KOPT-K1 (cell line): Measurements from ENCODE around the gene ALDOC.
"Not testable (repeated sequence)": the region's sequence is repeated elsewhere in the genome, so short reads cannot be mapped to it uniquely, and the experiment has no call there.

Source experiments
- H3K27ac ChIP-seq: fragments of 200-600 bp; sonication (generic); 2 replicates; pipeline ENCODE4 v1.5.1; 2016; ENCODE audit warnings: antibody characterized with exemption, mild to moderate bottlenecking, low read depth, low read length; ENCODE audit not compliant: poor library complexity, severe bottlenecking
- H3K36me3 ChIP-seq: fragments of 200-600 bp; sonication (generic); 2 replicates; pipeline ENCODE4 v1.5.1; 2017; ENCODE audit warnings: antibody characterized with exemption, mild to moderate bottlenecking, low read length, moderate library complexity; ENCODE audit not compliant: insufficient read depth
- H3K9me3 ChIP-seq: fragments of 200-600 bp; sonication (generic); 2 replicates; pipeline ENCODE4 v1.5.1; 2017; ENCODE audit warnings: antibody characterized with exemption, low read length, mild to moderate bottlenecking; ENCODE audit not compliant: insufficient read depth, poor library complexity, severe bottlenecking

ALDOC gene

GRCh38 chr17:28598799-28599310 is 22.2 kb upstream of the ALDOC start, which contains the start of gene SPAG5:
TSS of gene SPAG5 (minus strand) at chr17:28599025. CDS start at chr17:28598946, 79 bp downstream.
- H3K9me3 ChIP-seq: no peaks in the 10 kb centered on the region
- H3K36me3 ChIP-seq: peaks cover 27% of the 10 kb centered on the region
- peak within 1 kb of the TSS; percentile 80 for H3K27ac ChIP-seq

- Histone ChIP-seq H3K27ac (peak overlapping the region; percentile 80), H3K36me3 (peaks cover 31% of the 10 kb centered on the region), H3K9me3 (no peaks in the 10 kb centered on the region)
These were observed 21.7 kb upstream of the ALDOC start for GRCh38 chr17:28598389-28598788.

GRCh38 chr17:28597606-28598383 is 21.1 kb upstream of the ALDOC start:
- Histone ChIP-seq H3K36me3 (peaks cover 35% of the 10 kb centered on the region), H3K27ac (peak overlapping the region; percentile 80), H3K9me3 (no peaks in the 10 kb centered on the region)

- Histone ChIP-seq H3K36me3 (peaks cover 84% of the 10 kb centered on the region), H3K27ac (no peak overlapping the region), H3K9me3 (no peaks in the 10 kb centered on the region)
These were observed 15.6 kb upstream of the ALDOC start for GRCh38 chr17:28592260-28592659.

- Histone ChIP-seq H3K27ac (no peak overlapping the region), H3K36me3 (peaks cover 97% of the 10 kb centered on the region), H3K9me3 (no peaks in the 10 kb centered on the region)
These were observed 9.2 kb upstream of the ALDOC start for GRCh38 chr17:28585851-28586250.

GRCh38 chr17:28584434-28584833 is 7.7 kb upstream of the ALDOC start:
- Histone ChIP-seq H3K9me3 (no peaks in the 10 kb centered on the region), H3K27ac (no peak overlapping the region), H3K36me3 (peaks cover 97% of the 10 kb centered on the region)

GRCh38 chr17:28582513-28582912 is 5.8 kb upstream of the ALDOC start:
- H3K9me3 ChIP-seq: no peaks in the 10 kb centered on the region
- no peak overlapping the region for H3K27ac ChIP-seq
- H3K36me3 ChIP-seq: peaks cover 97% of the 10 kb centered on the region

GRCh38 chr17:28580959-28581358 is 4.3 kb upstream of the ALDOC start:
- no peaks in the 10 kb centered on the region for H3K9me3 ChIP-seq
- H3K36me3 ChIP-seq: peaks cover 88% of the 10 kb centered on the region
- H3K27ac ChIP-seq: no peak overlapping the region

- Histone ChIP-seq H3K9me3 (no peaks in the 10 kb centered on the region), H3K27ac (no peak overlapping the region), H3K36me3 (peaks cover 81% of the 10 kb centered on the region)
These were observed 2.8 kb upstream of the ALDOC start for GRCh38 chr17:28579526-28579925.

- Histone ChIP-seq H3K27ac (no peak overlapping the region), H3K36me3 (peaks cover 81% of the 10 kb centered on the region), H3K9me3 (no peaks in the 10 kb centered on the region)
These were observed 1.8 kb upstream of the ALDOC start for GRCh38 chr17:28578246-28579195.

GRCh38 chr17:28577466-28577824 is 750 bp upstream of the ALDOC start:
- peak overlapping the region; percentile 41 for H3K27ac ChIP-seq
- peaks cover 77% of the 10 kb centered on the region for H3K36me3 ChIP-seq
- H3K9me3 ChIP-seq: no peaks in the 10 kb centered on the region

GRCh38 chr17:28576016-28576415 is 679 bp downstream of the ALDOC start:
- H3K36me3 ChIP-seq: peaks cover 66% of the 10 kb centered on the region
- not testable (repeated sequence) for H3K27ac ChIP-seq, H3K9me3 ChIP-seq

- peaks cover 58% of the 10 kb centered on the region for H3K36me3 ChIP-seq
- no peak overlapping the region for H3K27ac ChIP-seq
- no peaks in the 10 kb centered on the region for H3K9me3 ChIP-seq
These were observed 1.4 kb downstream of the ALDOC start for GRCh38 chr17:28575126-28575795.

GRCh38 chr17:28574526-28574925 is 2.2 kb downstream of the ALDOC start:
- Histone ChIP-seq H3K27ac (no peak overlapping the region), H3K9me3 (no peaks in the 10 kb centered on the region), H3K36me3 (peaks cover 53% of the 10 kb centered on the region)
